HepG2 (cell line): ENCODE results near the gene TASOR. TPM values are rescaled to one million over a fixed set of nuclear protein-coding genes. Genes with fewer than 3 reads are reported as not detected.

ENCODE experiments used
- ATF7 ChIP-seq, 2 experiments: fragments of 450-650 bp in 1 of 2; sonication (generic) in 1 of 2; formaldehyde crosslinking in 1 of 2; IDR thresholded peaks; 2 replicates each; pipeline versions ENCODE4 v1.4.0 to v1.6.1; 2016 to 2020; ENCODE audit warnings: antibody characterized with exemption in 1 of 2, mild to moderate bottlenecking in 1 of 2, missing genetic modification reagents in 1 of 2
- CREB1 ChIP-seq, 2 experiments: fragments of 450-650 bp in 1 of 2; IDR thresholded peaks; 2 replicates each; pipeline ENCODE4 v1.6.1; 2016 to 2017; ENCODE audit warnings: control low read depth in 1 of 2, mild to moderate bottlenecking in 1 of 2, missing compliant biosample characterization in 1 of 2, missing genetic modification characterization in 1 of 2
- EED ChIP-seq: sonication (generic); formaldehyde crosslinking; IDR thresholded peaks from 2 replicates; pipeline ENCODE4 v1.5.0; 2020; ENCODE audit warnings: mild to moderate bottlenecking, missing genetic modification reagents
- HNRNPK ChIP-seq: fragments of 200-400 bp; formaldehyde crosslinking; IDR thresholded peaks from 2 replicates; pipeline ENCODE4 v1.6.1; 2018; ENCODE audit warnings: low read length, low read depth, moderate library complexity, mild to moderate bottlenecking; ENCODE audit not compliant: poor library complexity, severe bottlenecking
- HNRNPL ChIP-seq: fragments of 200-400 bp; formaldehyde crosslinking; IDR thresholded peaks from 2 replicates; pipeline ENCODE4 v1.6.1; 2017; ENCODE audit warnings: mild to moderate bottlenecking, low read depth, low read length
- NKX3-1 ChIP-seq: sonication (generic); formaldehyde crosslinking; IDR thresholded peaks from 2 replicates; pipeline ENCODE4 v1.5.0; 2020; ENCODE audit warnings: missing genetic modification reagents
- RBM22 ChIP-seq: fragments of 200-400 bp; formaldehyde crosslinking; optimal IDR thresholded peaks from 2 replicates; pipeline ENCODE3; 2017; ENCODE audit warnings: mild to moderate bottlenecking, low read length, moderate library complexity
- SP1 ChIP-seq, 2 experiments: fragments of 450-650 bp in 1 of 2; sonication (generic) in 1 of 2; formaldehyde crosslinking in 1 of 2; IDR thresholded peaks; 2 replicates each; pipeline versions ENCODE4 v1.4.0 to v1.6.1; 2016 to 2020; ENCODE audit warnings: missing genetic modification reagents in 1 of 2
- SPEN ChIP-seq: sonication (generic); formaldehyde crosslinking; IDR thresholded peaks from 2 replicates; pipeline ENCODE4 v1.5.1; 2020; ENCODE audit warnings: low read depth, mild to moderate bottlenecking, missing genetic modification reagents
- ZBTB3 ChIP-seq: sonication (generic); formaldehyde crosslinking; IDR thresholded peaks from 2 replicates; pipeline ENCODE4 v1.4.0; 2020; ENCODE audit warnings: low read depth, mild to moderate bottlenecking, moderate library complexity, missing genetic modification reagents, borderline replicate concordance
- ZBTB7B ChIP-seq: sonication (generic); formaldehyde crosslinking; IDR thresholded peaks from 2 replicates; pipeline ENCODE4 v1.4.0; 2020; ENCODE audit warnings: missing genetic modification reagents
- ZFX ChIP-seq: sonication (generic); formaldehyde crosslinking; IDR thresholded peaks from 2 replicates; pipeline ENCODE4 v1.4.0; 2020; ENCODE audit warnings: mild to moderate bottlenecking, low read depth, missing genetic modification reagents, moderate library complexity
- ZNF317 ChIP-seq: sonication (generic); formaldehyde crosslinking; IDR thresholded peaks from 2 replicates; pipeline ENCODE4 v1.5.0; 2020; ENCODE audit warnings: mild to moderate bottlenecking, missing genetic modification reagents
- ZNF44 ChIP-seq: sonication (generic); formaldehyde crosslinking; IDR thresholded peaks from 2 replicates; pipeline ENCODE4 v1.5.1; 2020; ENCODE audit warnings: mild to moderate bottlenecking, missing genetic modification reagents
- ZNF543 ChIP-seq: sonication (generic); formaldehyde crosslinking; IDR thresholded peaks from 2 replicates; pipeline ENCODE4 v1.4.0; 2020; ENCODE audit warnings: mild to moderate bottlenecking, missing genetic modification reagents
- ZNF556 ChIP-seq: sonication (generic); formaldehyde crosslinking; IDR thresholded peaks from 2 replicates; pipeline ENCODE4 v1.4.0; 2020; ENCODE audit warnings: mild to moderate bottlenecking, missing genetic modification reagents, borderline replicate concordance
- ZNF598 ChIP-seq: sonication (generic); formaldehyde crosslinking; IDR thresholded peaks from 2 replicates; pipeline ENCODE4 v1.5.1; 2020; ENCODE audit warnings: mild to moderate bottlenecking, missing genetic modification reagents, borderline replicate concordance
- ZNF780A ChIP-seq: sonication (generic); formaldehyde crosslinking; IDR thresholded peaks from 2 replicates; pipeline ENCODE4 v1.8.0; 2022; ENCODE audit warnings: mild to moderate bottlenecking, missing genetic modification reagents, moderate library complexity
- polyA plus RNA-seq, 8 experiments: library from polyadenylated mRNA; depleted of rRNA in 3 of 8; stranded (reverse) in 7 of 8; unstranded in 1 of 8; fragments of >200 nt; fragmentation: Illumina TruSeq in 4 of 8; extraction: Trizol in 4 of 8; gene quantifications; 2 replicates each; pipeline versions ENCODE4 v1.2.1 to v1.2.3, GENCODE V29; 2011 to 2016; ENCODE audit warnings: low read depth in 4 of 8, missing spikeins in 1 of 8, mixed read lengths in 1 of 8; ENCODE audit not compliant: insufficient read depth in 1 of 8
- total RNA-seq, 5 experiments: library from RNA; depleted of rRNA; stranded (reverse); fragments of >200 nt; fragmentation: Illumina TruSeq; extraction: Trizol; gene quantifications; 2 replicates each; pipeline ENCODE4 v1.2.3, GENCODE V29; 2016; ENCODE audit warnings: low read depth in 1 of 5
- TF ChIP-seq, protein P1 (sequence below): sonication (generic); formaldehyde crosslinking; IDR thresholded peaks from 2 replicates; pipeline ENCODE4 v1.8.1; 2022; ENCODE audit warnings: low read depth, mild to moderate bottlenecking, missing genetic modification reagents
- TF ChIP-seq, protein P2 (sequence below): sonication (generic); formaldehyde crosslinking; IDR thresholded peaks from 2 replicates; pipeline ENCODE4 v1.5.0; 2020; ENCODE audit warnings: missing genetic modification reagents
- TF ChIP-seq, protein P3 (sequence below): sonication (generic); formaldehyde crosslinking; IDR thresholded peaks from 2 replicates; pipeline ENCODE4 v1.5.1; 2020; ENCODE audit warnings: mild to moderate bottlenecking, missing genetic modification reagents

The TASOR gene
- total and polyA plus RNA-seq, 2 of the 13 experiments (the other 11 are each of a cell fraction or from before 2014, with no cell fraction given) = 20.1 to 32.5 TPM

DNA sequence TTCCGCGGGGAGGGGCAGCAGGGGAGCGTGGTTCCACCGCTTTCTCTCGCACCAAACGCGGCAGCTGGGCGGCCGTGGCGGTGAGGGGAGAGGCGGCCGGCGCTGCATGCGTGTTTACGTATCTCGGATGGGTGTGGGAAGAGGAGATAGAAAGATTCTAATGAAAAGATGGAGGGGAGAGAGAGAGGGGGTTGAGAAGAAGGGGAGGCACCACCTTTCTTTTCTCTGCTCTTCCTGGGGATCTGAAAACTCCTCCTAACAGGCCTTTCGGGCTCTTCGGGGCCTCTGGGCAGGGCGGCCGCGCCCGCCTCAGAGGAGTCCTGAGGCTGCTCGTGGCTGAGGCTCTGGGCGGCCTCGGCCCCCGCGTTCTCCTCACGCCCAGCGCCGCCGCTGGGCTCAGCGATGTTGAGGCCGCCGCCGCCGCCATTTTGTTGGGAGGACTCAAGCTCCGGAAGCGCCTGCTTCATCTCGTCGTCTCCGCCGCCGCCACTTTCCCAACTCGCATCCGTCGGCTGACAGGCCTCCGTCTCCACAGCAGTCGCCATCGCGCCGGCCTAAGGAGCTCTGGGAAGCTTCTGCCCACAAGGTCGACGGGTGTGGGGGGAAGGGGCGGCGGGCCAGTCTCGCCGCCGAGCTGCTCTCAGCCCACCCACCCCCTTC lies 473 bp downstream of the TASOR start (continued):
- TF ChIP-seq, protein P1, sequence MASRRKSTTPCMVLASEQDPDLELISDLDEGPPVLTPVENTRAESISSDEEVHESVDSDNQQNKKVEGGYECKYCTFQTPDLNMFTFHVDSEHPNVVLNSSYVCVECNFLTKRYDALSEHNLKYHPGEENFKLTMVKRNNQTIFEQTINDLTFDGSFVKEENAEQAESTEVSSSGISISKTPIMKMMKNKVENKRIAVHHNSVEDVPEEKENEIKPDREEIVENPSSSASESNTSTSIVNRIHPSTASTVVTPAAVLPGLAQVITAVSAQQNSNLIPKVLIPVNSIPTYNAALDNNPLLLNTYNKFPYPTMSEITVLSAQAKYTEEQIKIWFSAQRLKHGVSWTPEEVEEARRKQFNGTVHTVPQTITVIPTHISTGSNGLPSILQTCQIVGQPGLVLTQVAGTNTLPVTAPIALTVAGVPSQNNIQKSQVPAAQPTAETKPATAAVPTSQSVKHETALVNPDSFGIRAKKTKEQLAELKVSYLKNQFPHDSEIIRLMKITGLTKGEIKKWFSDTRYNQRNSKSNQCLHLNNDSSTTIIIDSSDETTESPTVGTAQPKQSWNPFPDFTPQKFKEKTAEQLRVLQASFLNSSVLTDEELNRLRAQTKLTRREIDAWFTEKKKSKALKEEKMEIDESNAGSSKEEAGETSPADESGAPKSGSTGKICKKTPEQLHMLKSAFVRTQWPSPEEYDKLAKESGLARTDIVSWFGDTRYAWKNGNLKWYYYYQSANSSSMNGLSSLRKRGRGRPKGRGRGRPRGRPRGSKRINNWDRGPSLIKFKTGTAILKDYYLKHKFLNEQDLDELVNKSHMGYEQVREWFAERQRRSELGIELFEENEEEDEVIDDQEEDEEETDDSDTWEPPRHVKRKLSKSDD (CRISPR knock-in tag) = no peak
- peak; percentile 87 for TF ChIP-seq ZFX (CRISPR knock-in tag)
- no peak; the same call in 1 of the 2 replicates for TF ChIP-seq ZNF317
- no peak for TF ChIP-seq HNRNPL
- TF ChIP-seq, protein P2, sequence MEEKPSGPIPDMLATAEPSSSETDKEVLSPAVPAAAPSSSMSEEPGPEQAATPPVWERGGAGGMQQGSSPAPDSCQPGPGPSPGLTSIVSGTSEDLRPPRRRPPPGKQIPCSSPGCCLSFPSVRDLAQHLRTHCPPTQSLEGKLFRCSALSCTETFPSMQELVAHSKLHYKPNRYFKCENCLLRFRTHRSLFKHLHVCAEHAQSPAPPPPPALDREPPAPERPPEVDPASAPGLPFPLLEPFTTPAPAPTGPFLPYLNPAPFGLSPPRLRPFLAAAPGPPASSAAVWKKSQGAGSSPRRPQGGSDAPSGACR (CRISPR knock-in tag) = 0 out of 2 replicates have a peak, but pooled peaks have one; percentile 8
- 0 out of 2 replicates have a peak, but pooled peaks have one; percentile 15 for TF ChIP-seq ZNF598 (CRISPR knock-in tag)
- TF ChIP-seq EED (CRISPR knock-in tag) = 0 out of 2 replicates have a peak, but pooled peaks have one; percentile 6
- TF ChIP-seq ZNF556 (CRISPR knock-in tag) = peak; percentile 44; the same call in 1 of the 2 replicates
- 0 out of 2 replicates have a peak, but pooled peaks have one; percentile 71 for TF ChIP-seq ZNF44 (CRISPR knock-in tag)
- TF ChIP-seq ZNF543 = peak; percentile 51; the same call in 1 of the 2 replicates
- TF ChIP-seq NKX3-1 (CRISPR knock-in tag) = no peak
- peak; percentile 37 for TF ChIP-seq HNRNPK
- TF ChIP-seq ATF7 (IDR thresholded peaks at IDR 0.05) = no peak
- no peak for TF ChIP-seq ATF7 (CRISPR knock-in tag; IDR thresholded peaks at IDR 0.05)
- no peak for TF ChIP-seq ZBTB3
- peak; percentile 41; the same call in 1 of the 2 replicates for TF ChIP-seq SPEN (CRISPR knock-in tag)
- TF ChIP-seq SP1 (IDR thresholded peaks at IDR 0.05) = no peak
- no peak for TF ChIP-seq SP1 (CRISPR knock-in tag; IDR thresholded peaks at IDR 0.05)
- peak; percentile 15 for TF ChIP-seq RBM22
- TF ChIP-seq CREB1 (IDR thresholded peaks at IDR 0.05) = no peak
- no peak for TF ChIP-seq CREB1 (CRISPR knock-in tag; IDR thresholded peaks at IDR 0.05)
- peak; percentile 7; the same call in 1 of the 2 replicates for TF ChIP-seq ZBTB7B (CRISPR knock-in tag)
- TF ChIP-seq, protein P3, sequence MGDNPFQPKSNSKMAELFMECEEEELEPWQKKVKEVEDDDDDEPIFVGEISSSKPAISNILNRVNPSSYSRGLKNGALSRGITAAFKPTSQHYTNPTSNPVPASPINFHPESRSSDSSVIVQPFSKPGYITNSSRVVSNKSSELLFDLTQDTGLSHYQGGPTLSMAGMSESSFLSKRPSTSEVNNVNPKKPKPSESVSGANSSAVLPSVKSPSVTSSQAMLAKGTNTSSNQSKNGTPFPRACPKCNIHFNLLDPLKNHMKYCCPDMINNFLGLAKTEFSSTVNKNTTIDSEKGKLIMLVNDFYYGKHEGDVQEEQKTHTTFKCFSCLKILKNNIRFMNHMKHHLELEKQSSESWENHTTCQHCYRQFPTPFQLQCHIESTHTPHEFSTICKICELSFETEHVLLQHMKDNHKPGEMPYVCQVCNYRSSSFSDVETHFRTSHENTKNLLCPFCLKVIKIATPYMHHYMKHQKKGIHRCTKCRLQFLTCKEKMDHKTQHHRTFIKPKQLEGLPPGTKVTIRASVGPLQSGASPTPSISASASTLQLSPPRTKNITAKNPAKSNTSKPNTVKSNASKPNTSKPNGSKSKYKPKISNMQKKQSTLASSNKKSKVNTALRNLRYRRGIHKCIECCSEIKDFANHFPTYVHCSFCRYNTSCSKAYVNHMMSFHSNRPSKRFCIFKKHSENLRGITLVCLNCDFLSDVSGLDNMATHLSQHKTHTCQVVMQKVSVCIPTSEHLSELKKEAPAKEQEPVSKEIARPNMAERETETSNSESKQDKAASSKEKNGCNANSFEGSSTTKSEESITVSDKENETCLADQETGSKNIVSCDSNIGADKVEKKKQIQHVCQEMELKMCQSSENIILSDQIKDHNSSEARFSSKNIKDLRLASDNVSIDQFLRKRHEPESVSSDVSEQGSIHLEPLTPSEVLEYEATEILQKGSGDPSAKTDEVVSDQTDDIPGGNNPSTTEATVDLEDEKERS (CRISPR knock-in tag) = peak; percentile 64; the same call in 1 of the 2 replicates
- 0 out of 2 replicates have a peak, but pooled peaks have one; percentile 64 for TF ChIP-seq ZNF780A
